22Rv1 (cell line): ENCODE results near the gene CPA3.

ENCODE experiments used
- CTCF ChIP-seq: fragments of 450-650 bp; IDR thresholded peaks from 2 replicates; pipeline ENCODE4 v1.5.1; 2017; ENCODE audit warnings: mild to moderate bottlenecking
- ZFX ChIP-seq: fragments of 450-650 bp; IDR thresholded peaks from 2 replicates; pipeline ENCODE4 v1.6.1; 2017; ENCODE audit warnings: antibody characterized with exemption, borderline replicate concordance

DNA sequence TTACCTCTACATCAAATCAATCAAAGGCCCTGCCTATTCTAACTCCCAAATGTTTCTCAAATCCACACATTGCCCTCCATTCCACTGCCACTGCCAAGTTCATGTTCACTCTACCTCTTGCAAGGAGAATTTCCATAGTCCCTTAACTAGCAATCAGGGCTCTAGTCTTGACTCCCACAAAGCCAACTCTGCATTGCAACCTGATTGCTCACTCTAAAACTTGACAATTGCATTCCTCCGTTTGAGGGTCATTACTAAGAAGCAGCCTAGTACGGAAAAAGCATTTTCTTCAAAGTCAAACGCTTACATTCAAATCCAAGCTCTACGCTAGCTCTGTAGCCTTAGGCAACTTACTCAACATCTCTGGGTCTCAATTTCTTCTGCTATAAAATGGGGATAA, 1.2 kb downstream of the CPA3 start:
- TF ChIP-seq CTCF: no peak
- TF ChIP-seq ZFX: no peak
